Retinal pigment epithelial cell (primary cell): Measurements from ENCODE around the gene STK17A.

Experiments
- DNase-seq: peaks from one replicate; pipeline ENCODE4 v3.0.0-alpha.2; 2010; ENCODE audit warnings: low read depth
- H3K4me3 ChIP-seq: 2 replicates; pipeline ENCODE4 v1.5.1; 2011; ENCODE audit warnings: mild to moderate bottlenecking, low read length, control low read depth, moderate library complexity
- CTCF ChIP-seq: conservative IDR thresholded peaks from 2 replicates; pipeline ENCODE4 v1.5.1; 2011; ENCODE audit warnings: low read depth, low read length, control low read depth, inconsistent platforms

Gene STK17A

GRCh38 chr7:43612599-43613589 is 30.0 kb downstream of the STK17A start:
- DNase-seq, result no peak
- no peak overlapping the region for H3K4me3 ChIP-seq
- TF ChIP-seq CTCF, result no peak

GRCh38 chr7:43615558-43616145 is 32.7 kb downstream of the STK17A start:
- DNase-seq, result no peak
- no peak overlapping the region for H3K4me3 ChIP-seq
- TF ChIP-seq CTCF, result no peak

- no peak for DNase-seq
- no peak overlapping the region for H3K4me3 ChIP-seq
- TF ChIP-seq CTCF, result no peak
These were observed 34.1 kb downstream of the STK17A start for GRCh38 chr7:43616977-43617376.

GRCh38 chr7:43618073-43618472 is 35.2 kb downstream of the STK17A start:
- no peak overlapping the region for H3K4me3 ChIP-seq
- TF ChIP-seq CTCF, result no peak
- DNase-seq, result no peak

GRCh38 chr7:43619213-43620012 is 36.5 kb downstream of the STK17A start:
- H3K4me3 ChIP-seq, result no peak overlapping the region
- DNase-seq, result no peak
- TF ChIP-seq CTCF, result no peak

- TF ChIP-seq CTCF, result no peak
- no peak overlapping the region for H3K4me3 ChIP-seq
- DNase-seq, result no peak
These were observed 39.0 kb downstream of the STK17A start for GRCh38 chr7:43621729-43622448.
